Body of pancreas (tissue), 4 donors: Measurements from ENCODE around the gene WWOX. TPM values are rescaled to one million over a fixed set of nuclear protein-coding genes. Genes with fewer than 3 reads are reported as not detected.

ENCODE experiments used
- ATAC-seq: fragments of 150-250 bp; one replicate; pipeline ENCODE4 v1.9.1; 2016
- DNase-seq, 4 donors: peaks; one replicate each; pipeline ENCODE4 v3.0.0-alpha.2; 2019
- H3K27ac ChIP-seq, 4 donors: fragments of 200-600 bp; sonication (generic); 1 replicate in 3 of 4; 2 replicates in 1 of 4; pipeline versions ENCODE4 v1.5.1 to v1.6.1; 2016 to 2019; ENCODE audit warnings: mild to moderate bottlenecking in 1 of 4, mixed read lengths in 1 of 4, moderate library complexity in 1 of 4
- H3K27me3 ChIP-seq, 2 donors: fragments of 200-600 bp; sonication (generic); one replicate each; pipeline ENCODE4 v1.6.0; 2016; ENCODE audit warnings: mild to moderate bottlenecking in 1 of 2
- H3K36me3 ChIP-seq, 2 donors: fragments of 200-600 bp; sonication (generic); replicated peaks in 1 of 2; 2 replicates each; pipeline ENCODE4 v1.5.1; 2016; ENCODE audit warnings: low read depth in 2 of 2; ENCODE audit not compliant: insufficient read depth in 1 of 2
- H3K4me1 ChIP-seq: fragments of 200-600 bp; sonication (generic); one replicate; pipeline ENCODE4 v1.6.0; 2016
- H3K4me3 ChIP-seq, 2 donors: fragments of 200-600 bp; sonication (generic); 1 replicate in 1 of 2; 2 replicates in 1 of 2; pipeline ENCODE4 v1.5.1; 2016 to 2019
- H3K9me3 ChIP-seq, 3 donors: fragments of 200-600 bp; sonication (generic); 1 replicate in 2 of 3; 2 replicates in 1 of 3; pipeline ENCODE4 v1.5.1; 2016
- CTCF ChIP-seq, 7 experiments: fragments of 450-650 bp in 4 of 7; fragments of 200-600 bp in 3 of 7; sonication (generic) in 3 of 7; IDR thresholded peaks; one replicate each; pipeline ENCODE4 v1.5.1; 2016 to 2019; ENCODE audit warnings: antibody characterized with exemption in 7 of 7
- POLR2A ChIP-seq, 3 donors: fragments of 450-650 bp; IDR thresholded peaks; one replicate each; pipeline ENCODE4 v1.6.1; 2016; ENCODE audit warnings: antibody characterized with exemption in 3 of 3, mild to moderate bottlenecking in 2 of 3
- WGBS, 2 donors: methylation state at CpG; one replicate each; pipeline ENCODE4 v1.1.5; 2017; 5-methylcytosine and 5-hydroxymethylcytosine counted together
- intact Hi-C: fragments of 100-400 bp; cut with DNase I; formaldehyde crosslinking; loops from one replicate; pipeline ENCODE4 v1.15.1; 2023
- total RNA-seq, 2 donors: library from RNA; depleted of rRNA; stranded (reverse); fragments of >200 nt; gene quantifications; one replicate each; pipeline ENCODE4 v1.1.0, GENCODE V29; 2016

The WWOX gene
- total RNA-seq, 2 donors from 2014 or later = 52.7 to 67.2 TPM

DNA sequence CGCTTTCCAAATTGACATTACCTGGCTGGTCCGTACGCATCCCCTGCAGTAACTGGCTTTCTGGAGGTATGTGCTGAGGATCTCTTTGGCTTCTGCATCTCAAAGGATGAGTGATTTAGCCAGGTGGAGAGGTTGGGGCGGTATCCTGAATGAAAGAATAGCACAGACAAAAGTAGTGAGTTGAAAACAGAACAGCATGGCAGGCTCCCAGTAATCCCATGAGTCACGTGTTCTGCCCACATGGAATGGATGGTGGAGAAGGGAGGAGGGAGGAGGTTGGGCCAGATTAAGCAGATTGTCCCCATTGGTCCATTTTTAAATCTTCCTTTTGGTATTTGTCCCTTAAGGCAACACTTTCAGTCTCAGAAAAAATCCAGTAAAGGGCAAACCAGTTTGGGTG lies 176.0 kb downstream of the WWOX start:
- DNase-seq = no peak
- no peak for ATAC-seq
- H3K27me3 ChIP-seq = no peaks in the 10 kb centered on the region
- TF ChIP-seq POLR2A (IDR thresholded peaks at IDR 0.05) (no peak), CTCF (IDR thresholded peaks at IDR 0.05) (no peak)
- H3K9me3 ChIP-seq = no peaks in the 10 kb centered on the region
- WGBS, 2 donors = 93 to 96% methylated on average over 5 of the region's 5 CpGs
- no peak overlapping the region for H3K4me3 ChIP-seq
- H3K36me3 ChIP-seq = no peaks in the 10 kb centered on the region
- peaks cover under 1% of the 10 kb centered on the region for H3K4me1 ChIP-seq
- intact Hi-C loops = no loop called here
- H3K27ac ChIP-seq = no peak overlapping the region

GRCh38 chr16:78277321-78278055 lies 178.0 kb downstream of the WWOX start:
- H3K27ac ChIP-seq = no peak overlapping the region
- no peaks in the 10 kb centered on the region for H3K9me3 ChIP-seq
- DNase-seq (no peak), ATAC-seq (no peak)
- H3K4me3 ChIP-seq = no peak overlapping the region
- WGBS, 2 donors = 64 to 84% methylated on average over 12 of the region's 12 CpGs
- TF ChIP-seq POLR2A (IDR thresholded peaks at IDR 0.05) = no peak
- TF ChIP-seq CTCF (IDR thresholded peaks at IDR 0.05) = no peak
- H3K36me3 ChIP-seq = no peaks in the 10 kb centered on the region
- no peaks in the 10 kb centered on the region for H3K27me3 ChIP-seq
- intact Hi-C loops = no loop called here
- no peaks in the 10 kb centered on the region for H3K4me1 ChIP-seq

GRCh38 chr16:78278056-78278450 lies 178.6 kb downstream of the WWOX start:
- H3K27me3 ChIP-seq = no peaks in the 10 kb centered on the region
- WGBS, 2 donors = 84 to 93% methylated on average over 3 of the region's 3 CpGs
- TF ChIP-seq CTCF (IDR thresholded peaks at IDR 0.05) (no peak), POLR2A (IDR thresholded peaks at IDR 0.05) (no peak)
- DNase-seq (no peak), ATAC-seq (no peak)
- intact Hi-C loops = no loop called here
- H3K27ac ChIP-seq = no peak overlapping the region
- H3K9me3 ChIP-seq = no peaks in the 10 kb centered on the region
- no peak overlapping the region for H3K4me3 ChIP-seq
- no peaks in the 10 kb centered on the region for H3K4me1 ChIP-seq
- H3K36me3 ChIP-seq = no peaks in the 10 kb centered on the region

DNA sequence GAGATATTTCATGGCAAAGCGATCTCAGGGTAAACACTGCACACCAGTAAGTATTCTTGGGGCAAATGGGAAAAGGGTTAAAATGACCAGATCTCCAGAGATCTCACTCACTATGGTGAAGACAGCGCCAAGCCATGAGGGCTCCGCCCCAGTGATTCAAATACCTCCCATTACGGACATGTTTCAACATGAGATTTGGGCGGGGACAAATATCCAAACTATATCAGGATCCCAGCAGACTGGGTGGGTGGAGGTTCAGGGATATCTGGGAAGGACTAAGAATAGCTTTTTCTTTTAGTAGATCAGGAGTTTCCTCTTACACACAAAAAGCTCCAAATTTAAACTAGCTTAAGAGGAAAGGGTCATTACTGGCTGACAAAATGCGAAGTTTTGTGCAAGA lies 181.7 kb downstream of the WWOX start:
- ATAC-seq = no peak
- Histone ChIP-seq H3K27ac (no peak overlapping the region), H3K36me3 (no peaks in the 10 kb centered on the region), H3K27me3 (no peaks in the 10 kb centered on the region), H3K4me1 (no peaks in the 10 kb centered on the region), H3K9me3 (no peaks in the 10 kb centered on the region), H3K4me3 (no peak overlapping the region)
- intact Hi-C loops = no loop called here
- TF ChIP-seq POLR2A (IDR thresholded peaks at IDR 0.05) = no peak
- TF ChIP-seq CTCF (IDR thresholded peaks at IDR 0.05) = no peak
- DNase-seq = no peak
- 66 to 93% methylated on average over 6 of the region's 6 CpGs for WGBS, 2 donors
